Transverse colon (tissue), 4 donors: ENCODE measurements around the gene DNAJC7. TPM values are rescaled to one million over a fixed set of nuclear protein-coding genes. Genes with fewer than 3 reads are reported as not detected.
A peak's percentile ranks its signal among the peaks of the same experiment; 100 is the strongest.

Experiments
- DNase-seq: peaks from one replicate; pipeline ENCODE4 v3.0.0-alpha.2; 2019
- H3K27ac ChIP-seq, 4 donors: fragments of 200-600 bp; sonication (generic); 2 replicates each; pipeline ENCODE4 v1.5.1; 2016 to 2018; ENCODE audit warnings: inconsistent platforms in 4 of 4
- H3K27me3 ChIP-seq: fragments of 200-600 bp; sonication (generic); 2 replicates; pipeline ENCODE4 v1.5.1; 2017; ENCODE audit warnings: inconsistent platforms
- H3K36me3 ChIP-seq, 4 donors: fragments of 200-600 bp; sonication (generic); 2 replicates each; pipeline ENCODE4 v1.5.1; 2017 to 2019; ENCODE audit warnings: inconsistent platforms in 4 of 4
- H3K4me1 ChIP-seq, 4 donors: fragments of 200-600 bp; sonication (generic); 2 replicates each; pipeline ENCODE4 v1.5.1; 2017 to 2020; ENCODE audit warnings: inconsistent platforms in 4 of 4
- H3K4me3 ChIP-seq, 4 donors: fragments of 200-600 bp; sonication (generic); 1 replicate in 1 of 4; 2 replicates in 3 of 4; pipeline versions ENCODE4 v1.5.1 to v1.6.1; 2017 to 2019; ENCODE audit warnings: inconsistent platforms in 4 of 4
- H3K9me3 ChIP-seq, 2 donors: fragments of 200-600 bp; sonication (generic); 2 replicates each; pipeline ENCODE4 v1.5.1; 2017 to 2019; ENCODE audit warnings: inconsistent platforms in 2 of 2
- EP300 ChIP-seq: sonication (generic); formaldehyde crosslinking; IDR thresholded peaks from one replicate; pipeline ENCODE4 v1.6.1; 2017; ENCODE audit warnings: antibody characterized with exemption, low read depth
- POLR2A ChIP-seq: fragments of 450-650 bp; IDR thresholded peaks from one replicate; pipeline ENCODE4 v1.6.1; 2016; ENCODE audit warnings: antibody characterized with exemption, mild to moderate bottlenecking, moderate library complexity
- POLR2AphosphoS5 ChIP-seq, 3 donors: sonication (generic); formaldehyde crosslinking; IDR thresholded peaks; one replicate each; pipeline ENCODE4 v1.6.1; 2016; ENCODE audit warnings: antibody characterized with exemption in 3 of 3
- WGBS, 2 donors: methylation state at CpG; one replicate each; pipeline ENCODE4 v1.1.5; 2018; ENCODE audit warnings: low coverage in 1 of 2; 5-methylcytosine and 5-hydroxymethylcytosine counted together
- in situ Hi-C, 4 donors: fragments of 200-750 bp; cut with MboI; loops; one replicate each; pipeline versions ENCODE4 v1.15.0 to v1.15.1; 2017; ENCODE audit warnings: low sequenced_read_pairs in 3 of 4, low pct_ligation_motif_present in 1 of 4, low pct_unique_long_range_greater_than_20kb in 1 of 4
- intact Hi-C: fragments of 100-400 bp; cut with DNase I; formaldehyde crosslinking; loops from one replicate; pipeline ENCODE4 v1.15.1; 2023; ENCODE audit warnings: low total_unique reads
- total RNA-seq, 4 donors: library from RNA; depleted of rRNA; stranded (reverse); fragments of >200 nt; gene quantifications; one replicate each; pipeline ENCODE4 v1.1.0, GENCODE V29; 2016
- TF ChIP-seq, protein P1 (sequence below), 5 experiments: fragments of 200-600 bp in 3 of 5; fragments of 450-650 bp in 2 of 5; sonication (generic) in 3 of 5; IDR thresholded peaks; 1 replicate in 2 of 5; 2 replicates in 3 of 5; pipeline ENCODE4 v1.5.1; 2016 to 2017; ENCODE audit warnings: antibody characterized with exemption in 5 of 5, inconsistent platforms in 3 of 5, mild to moderate bottlenecking in 2 of 5, moderate library complexity in 1 of 5

The DNAJC7 gene
- total RNA-seq, 4 donors from 2014 or later: 18.1 to 87.5 (median 64.5) TPM

- intact Hi-C loops (no loop called here), in situ Hi-C loops (no loop called here)
- DNase-seq: no peak
- no peaks in the 10 kb centered on the region for H3K9me3 ChIP-seq
- no peak overlapping the region for H3K27ac ChIP-seq
- TF ChIP-seq, protein P1, sequence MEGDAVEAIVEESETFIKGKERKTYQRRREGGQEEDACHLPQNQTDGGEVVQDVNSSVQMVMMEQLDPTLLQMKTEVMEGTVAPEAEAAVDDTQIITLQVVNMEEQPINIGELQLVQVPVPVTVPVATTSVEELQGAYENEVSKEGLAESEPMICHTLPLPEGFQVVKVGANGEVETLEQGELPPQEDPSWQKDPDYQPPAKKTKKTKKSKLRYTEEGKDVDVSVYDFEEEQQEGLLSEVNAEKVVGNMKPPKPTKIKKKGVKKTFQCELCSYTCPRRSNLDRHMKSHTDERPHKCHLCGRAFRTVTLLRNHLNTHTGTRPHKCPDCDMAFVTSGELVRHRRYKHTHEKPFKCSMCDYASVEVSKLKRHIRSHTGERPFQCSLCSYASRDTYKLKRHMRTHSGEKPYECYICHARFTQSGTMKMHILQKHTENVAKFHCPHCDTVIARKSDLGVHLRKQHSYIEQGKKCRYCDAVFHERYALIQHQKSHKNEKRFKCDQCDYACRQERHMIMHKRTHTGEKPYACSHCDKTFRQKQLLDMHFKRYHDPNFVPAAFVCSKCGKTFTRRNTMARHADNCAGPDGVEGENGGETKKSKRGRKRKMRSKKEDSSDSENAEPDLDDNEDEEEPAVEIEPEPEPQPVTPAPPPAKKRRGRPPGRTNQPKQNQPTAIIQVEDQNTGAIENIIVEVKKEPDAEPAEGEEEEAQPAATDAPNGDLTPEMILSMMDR (IDR thresholded peaks at IDR 0.05): no peak
- no peak for TF ChIP-seq POLR2A
- TF ChIP-seq EP300: no peak
- TF ChIP-seq POLR2AphosphoS5 (IDR thresholded peaks at IDR 0.05): no peak
- peaks cover 0 to 14% (median 4%) of the 10 kb centered on the region in 4 donors for H3K4me1 ChIP-seq
- peaks cover 13% of the 10 kb centered on the region for H3K27me3 ChIP-seq
- H3K36me3 ChIP-seq: no peaks in the 10 kb centered on the region
- H3K4me3 ChIP-seq: no peak overlapping the region
- WGBS, 2 donors: 95% methylated on average over 7 of the region's 7 CpGs; no CpG with 5 or more reads in 1 of the 2 donors
Measured at GRCh38 chr17:42051645-42052044, 34.4 kb upstream of the DNAJC7 start.

GRCh38 chr17:42051013-42051400 is 33.8 kb upstream of the DNAJC7 start:
- in situ Hi-C loops: no loop called here
- 20 to 61% methylated on average over 1 to 8 of the region's 8 CpGs for WGBS, 2 donors
- Histone ChIP-seq H3K36me3 (no peaks in the 10 kb centered on the region), H3K4me3 (peak overlapping the region; percentile 24 to 74 (median 68)), H3K9me3 (no peaks in the 10 kb centered on the region), H3K4me1 (peaks cover 0 to 14% (median 4%) of the 10 kb centered on the region in 4 donors), H3K27me3 (peaks cover 13% of the 10 kb centered on the region), H3K27ac (no peak overlapping the region)
- intact Hi-C loops: no loop called here
- TF ChIP-seq, protein P1 (IDR thresholded peaks at IDR 0.05): no peak
- TF ChIP-seq POLR2AphosphoS5 (IDR thresholded peaks at IDR 0.05): no peak
- TF ChIP-seq POLR2A: no peak
- TF ChIP-seq EP300: no peak
- no peak for DNase-seq

DNA sequence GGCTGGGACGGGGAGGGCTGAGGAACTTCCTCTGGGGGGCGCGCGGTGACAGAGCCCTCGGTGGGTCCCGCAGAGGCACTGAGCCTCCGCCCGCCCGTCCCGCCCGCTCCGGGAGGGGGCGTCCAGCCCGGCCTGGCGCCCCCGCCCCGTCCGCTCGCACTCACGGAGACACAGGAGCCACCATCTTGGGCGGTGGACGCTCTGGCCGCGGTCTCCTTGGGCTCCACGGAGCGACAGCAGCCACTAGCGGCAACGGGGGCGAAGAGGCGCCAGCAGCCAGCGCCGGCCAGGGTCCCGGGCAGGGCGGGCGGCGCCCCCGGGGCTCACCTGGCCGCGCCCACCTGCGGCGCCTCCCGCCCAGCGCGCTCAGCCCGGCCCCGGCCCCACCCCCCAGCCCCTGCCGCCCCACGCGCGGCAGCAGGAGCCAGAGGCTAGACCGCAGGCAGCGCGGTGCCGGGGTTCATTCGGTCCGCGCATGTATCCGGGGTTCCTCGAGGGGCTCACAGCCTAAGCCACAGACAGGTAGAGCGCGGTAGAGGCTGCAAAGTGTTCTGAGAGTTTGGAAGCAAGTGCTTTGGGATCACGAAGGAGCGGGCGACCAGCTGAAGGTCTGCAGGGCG is 33.3 kb upstream of the DNAJC7 start, which contains the start of gene C17orf113:
Gene C17orf113, minus strand, starts transcription at position 209 of the 620 bp plus-strand sequence. CDS start 7,225 bp downstream, outside the sequence.
- in situ Hi-C loops (no loop called here), intact Hi-C loops (no loop called here)
- peaks cover 13% of the 10 kb centered on the region for H3K27me3 ChIP-seq
- H3K36me3 ChIP-seq: no peaks in the 10 kb centered on the region
- peaks cover 0 to 14% (median 4%) of the 10 kb centered on the region in 4 donors for H3K4me1 ChIP-seq
- peak within 1 kb of the TSS; percentile 15 to 65 (median 48) for H3K27ac ChIP-seq
- peak; percentile 61 for DNase-seq
- no peaks in the 10 kb centered on the region for H3K9me3 ChIP-seq
- 2% methylated on average over 36 of the region's 65 CpGs; no CpG with 5 or more reads in 1 of the 2 donors for WGBS, 2 donors
- H3K4me3 ChIP-seq: peak within 1 kb of the TSS; percentile 67 to 74 (median 72)
- TF ChIP-seq POLR2AphosphoS5 (IDR thresholded peaks at IDR 0.05): no peak
- TF ChIP-seq, protein P1 (IDR thresholded peaks at IDR 0.05): peak in 3 of 5 experiments; percentile 21 to 31 (median 31)

- in situ Hi-C loops: no loop called here
- H3K4me3 ChIP-seq: peak overlapping the region; percentile 67 to 74 (median 72)
- WGBS, 2 donors: 3% methylated on average over 5 of the region's 7 CpGs; no CpG with 5 or more reads in 1 of the 2 donors
- H3K9me3 ChIP-seq: no peaks in the 10 kb centered on the region
- intact Hi-C loops: no loop called here
- H3K36me3 ChIP-seq: no peaks in the 10 kb centered on the region
- H3K27ac ChIP-seq: peak overlapping the region; percentile 15 to 65 (median 48)
- peaks cover 0 to 14% (median 4%) of the 10 kb centered on the region in 4 donors for H3K4me1 ChIP-seq
- TF ChIP-seq EP300: no peak
- TF ChIP-seq, protein P1 (IDR thresholded peaks at IDR 0.05): peak in 1 of 5 experiments; percentile 7
- TF ChIP-seq POLR2A: no peak
- peak in 1 of 3 donors; percentile 36 for TF ChIP-seq POLR2AphosphoS5 (IDR thresholded peaks at IDR 0.05)
- no peak for DNase-seq
- peaks cover 13% of the 10 kb centered on the region for H3K27me3 ChIP-seq
Measured at GRCh38 chr17:42049834-42050392, 32.7 kb upstream of the DNAJC7 start.
